HG03066 (cell line): ENCODE data around the gene PRSS2.

Experiments
- ATAC-seq: cut with Tn5 transposase; IDR thresholded peaks from one replicate; pipeline ENCODE4 v1.9.1; 2021; ENCODE audit warnings: low read depth; ENCODE audit not compliant: unreplicated experiment

Gene PRSS2

DNA sequence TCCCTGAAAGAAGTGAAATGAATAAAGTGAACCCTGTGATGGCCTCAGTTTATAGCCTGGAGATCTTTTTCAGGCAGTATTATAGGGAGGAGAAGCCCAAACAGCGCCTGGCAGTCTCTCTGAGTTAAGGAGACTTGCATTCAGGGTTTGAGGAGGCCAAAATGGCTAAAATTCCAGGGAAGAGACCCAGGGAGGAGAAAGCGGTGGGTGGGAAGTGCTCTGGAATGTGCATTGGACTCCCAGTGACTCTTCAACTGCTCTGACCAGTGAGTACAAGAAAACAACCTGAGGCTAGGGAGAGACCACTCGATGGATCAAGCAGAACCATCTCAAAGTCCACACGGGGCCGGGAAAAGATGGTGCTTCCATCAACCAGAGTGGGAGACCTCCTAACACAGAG, 48.8 kb downstream of the PRSS2 start:
- no peak for ATAC-seq

DNA sequence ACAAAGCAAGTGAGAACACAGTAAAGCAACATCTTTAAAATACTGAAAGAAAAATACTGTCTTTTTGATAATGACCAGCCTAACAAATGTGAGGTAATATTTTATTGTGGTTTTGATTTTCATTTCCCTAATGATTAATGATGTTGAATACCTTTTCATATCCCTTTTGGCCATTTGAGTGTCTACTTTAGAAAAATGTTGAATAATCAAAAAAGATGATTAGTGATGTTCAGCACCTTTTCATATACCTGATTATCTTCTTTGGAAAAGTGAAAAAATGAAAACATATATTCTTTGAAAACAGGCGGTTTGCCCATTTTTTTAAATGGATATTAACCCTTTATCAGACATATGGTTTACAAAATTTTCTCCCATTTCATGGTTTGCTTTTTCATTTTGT, 51.9 kb downstream of the PRSS2 start:
- ATAC-seq: no peak
